ENCODE data around the gene SAAL1. TPM values are rescaled to one million over a fixed set of nuclear protein-coding genes. Genes with fewer than 3 reads are reported as not detected.

The SAAL1 gene
- polyA plus RNA-seq, 1 of the 3 experiments (the other 2 are of a cell fraction) = 19.6 TPM

DNA sequence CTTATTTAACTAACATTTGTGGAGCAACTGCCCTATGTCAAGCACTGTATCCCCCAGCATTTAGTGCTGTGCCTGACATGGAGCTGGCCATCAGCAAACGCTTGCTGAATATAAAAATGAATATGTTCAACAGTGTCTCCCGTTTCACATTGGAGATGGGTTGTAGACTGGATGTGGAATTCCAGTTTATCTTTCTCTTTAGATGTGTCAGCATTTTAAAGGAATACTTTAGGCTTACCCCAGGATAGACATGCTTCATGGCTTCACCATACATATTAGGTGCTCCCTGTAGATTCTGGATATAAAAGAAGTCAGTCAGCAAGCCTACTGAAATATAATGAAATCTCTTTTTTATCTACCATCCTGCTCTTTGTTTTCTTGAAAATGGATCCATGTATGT lies 38.5 kb downstream of the SAAL1 start:
- no peak for DNase-seq
- Histone ChIP-seq H3K4me3 (ENCODE audit: low read depth in 2 of 2, low read length in 1 of 2) (no peak overlapping the region), H3K9me3 (no peaks in the 10 kb centered on the region), H3K4me1 (ENCODE audit: control insufficient read depth in 1 of 2, insufficient read depth in 2 of 2, low read depth in 1 of 2, low read length in 1 of 2) (no peaks in the 10 kb centered on the region), H3K27me3 (ENCODE audit: insufficient read depth) (no peaks in the 10 kb centered on the region), H3K27ac (ENCODE audit: low read depth in 2 of 2, low read length in 1 of 2) (no peak overlapping the region), H3F3A (replicated peaks; ENCODE audit: insufficient read depth) (no peaks in the 10 kb centered on the region), H3K9me2 (no peaks in the 10 kb centered on the region), H3K79me2 (ENCODE audit: insufficient read depth) (no peaks in the 10 kb centered on the region), H2AFZ (ENCODE audit: low read depth) (no peak overlapping the region), H4K20me1 (ENCODE audit: insufficient read depth) (no peaks in the 10 kb centered on the region), H3K4me2 (no peak overlapping the region), H3K36me3 (replicated peaks in 1 of 2; ENCODE audit: control insufficient read depth in 1 of 2, insufficient read depth in 2 of 2, low read length in 1 of 2) (no peaks in the 10 kb centered on the region), H3K9ac (no peak overlapping the region)
- TF ChIP-seq CHD2 (IDR thresholded peaks at IDR 0.05; ENCODE audit: low read length, partially characterized antibody) = no peak
- TF ChIP-seq FOSL2 (IDR thresholded peaks at IDR 0.05; ENCODE audit: borderline replicate concordance, low read depth) = no peak
- no peak for TF ChIP-seq YY1 (IDR thresholded peaks at IDR 0.05; ENCODE audit: low read depth)
- no peak for TF ChIP-seq FOXJ3 (CRISPR knock-in tag; IDR thresholded peaks at IDR 0.05)
- no peak for TF ChIP-seq MXI1 (IDR thresholded peaks at IDR 0.05; ENCODE audit: low read depth, low read length)
- TF ChIP-seq FOXM1 (IDR thresholded peaks at IDR 0.05; ENCODE audit: low read depth) = no peak
- WGBS (ENCODE audit: low lambda C conversion rate) = 74% methylated on average over 2 of the region's 2 CpGs
- POLR2A ChIA-PET = no interaction called here
- CTCF ChIA-PET = interaction anchor here (1.0 kb wide), 2 partner anchors 21 to 39 kb away, joined by 3 read pairs; partner anchors contain the start of gene TPH1

DNA sequence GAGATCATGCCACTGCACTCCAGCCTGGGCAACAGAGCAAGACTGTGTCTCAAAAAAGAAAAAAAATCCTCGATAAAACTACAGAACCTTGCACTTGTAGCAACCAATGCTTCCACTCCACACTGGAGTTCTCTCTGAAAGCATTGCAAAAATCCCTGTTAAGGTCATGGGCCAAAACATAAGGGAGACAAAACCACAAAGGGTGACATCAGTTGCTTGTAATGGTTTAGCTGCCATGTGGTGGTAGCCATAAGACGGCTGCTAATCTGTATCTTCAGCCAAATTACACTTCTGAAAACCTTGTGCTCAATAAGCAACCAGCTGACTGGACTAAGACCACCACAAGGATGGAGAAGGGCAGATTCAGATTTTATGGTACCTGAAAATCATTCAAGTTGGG lies 39.3 kb downstream of the SAAL1 start:
- ChIA-PET CTCF (no interaction called here), POLR2A (no interaction called here)
- Histone ChIP-seq H3K36me3 (replicated peaks in 1 of 2; ENCODE audit: control insufficient read depth in 1 of 2, insufficient read depth in 2 of 2, low read length in 1 of 2) (no peaks in the 10 kb centered on the region), H3K27me3 (ENCODE audit: insufficient read depth) (no peaks in the 10 kb centered on the region), H3K9me3 (no peaks in the 10 kb centered on the region), H4K20me1 (ENCODE audit: insufficient read depth) (no peaks in the 10 kb centered on the region), H3K9ac (no peak overlapping the region), H3K4me2 (no peak overlapping the region), H3K4me1 (ENCODE audit: control insufficient read depth in 1 of 2, insufficient read depth in 2 of 2, low read depth in 1 of 2, low read length in 1 of 2) (no peaks in the 10 kb centered on the region), H2AFZ (ENCODE audit: low read depth) (no peak overlapping the region), H3F3A (replicated peaks; ENCODE audit: insufficient read depth) (no peaks in the 10 kb centered on the region), H3K79me2 (ENCODE audit: insufficient read depth) (no peaks in the 10 kb centered on the region), H3K27ac (ENCODE audit: low read depth in 2 of 2, low read length in 1 of 2) (no peak overlapping the region), H3K4me3 (ENCODE audit: low read depth in 2 of 2, low read length in 1 of 2) (no peak overlapping the region), H3K9me2 (no peaks in the 10 kb centered on the region)
- no peak for DNase-seq
- WGBS (ENCODE audit: low lambda C conversion rate) = 71% methylated on average over 2 of the region's 2 CpGs
- TF ChIP-seq FOXJ3 (CRISPR knock-in tag; IDR thresholded peaks at IDR 0.05) (no peak), TCF12 (IDR thresholded peaks at IDR 0.05) (no peak), EP300 (IDR thresholded peaks at IDR 0.05; ENCODE audit: borderline replicate concordance in 1 of 2, low read depth in 1 of 2, low read length in 1 of 2) (no peak), RFX5 (IDR thresholded peaks at IDR 0.05; ENCODE audit: low read length) (no peak), MXI1 (IDR thresholded peaks at IDR 0.05; ENCODE audit: low read depth, low read length) (no peak), GABPA (IDR thresholded peaks at IDR 0.05; ENCODE audit: low read depth) (no peak), FOSL2 (IDR thresholded peaks at IDR 0.05; ENCODE audit: borderline replicate concordance, low read depth) (no peak), ELF1 (IDR thresholded peaks at IDR 0.05) (no peak), RXRA (IDR thresholded peaks at IDR 0.05; ENCODE audit: borderline replicate concordance, low read depth) (no peak), TAF1 (IDR thresholded peaks at IDR 0.05; ENCODE audit: borderline replicate concordance, low read depth, low read length) (no peak), NFIC (IDR thresholded peaks at IDR 0.05; ENCODE audit: borderline replicate concordance) (no peak), RCOR1 (IDR thresholded peaks at IDR 0.05; ENCODE audit: low read length) (no peak), POLR2AphosphoS5 (IDR thresholded peaks at IDR 0.05; ENCODE audit: low read depth, low read length) (no peak)
- TF ChIP-seq, protein P1, sequence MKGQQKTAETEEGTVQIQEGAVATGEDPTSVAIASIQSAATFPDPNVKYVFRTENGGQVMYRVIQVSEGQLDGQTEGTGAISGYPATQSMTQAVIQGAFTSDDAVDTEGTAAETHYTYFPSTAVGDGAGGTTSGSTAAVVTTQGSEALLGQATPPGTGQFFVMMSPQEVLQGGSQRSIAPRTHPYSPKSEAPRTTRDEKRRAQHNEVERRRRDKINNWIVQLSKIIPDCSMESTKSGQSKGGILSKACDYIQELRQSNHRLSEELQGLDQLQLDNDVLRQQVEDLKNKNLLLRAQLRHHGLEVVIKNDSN (IDR thresholded peaks at IDR 0.05; ENCODE audit: borderline replicate concordance, low read depth) = no peak
- TF ChIP-seq, protein P2, sequence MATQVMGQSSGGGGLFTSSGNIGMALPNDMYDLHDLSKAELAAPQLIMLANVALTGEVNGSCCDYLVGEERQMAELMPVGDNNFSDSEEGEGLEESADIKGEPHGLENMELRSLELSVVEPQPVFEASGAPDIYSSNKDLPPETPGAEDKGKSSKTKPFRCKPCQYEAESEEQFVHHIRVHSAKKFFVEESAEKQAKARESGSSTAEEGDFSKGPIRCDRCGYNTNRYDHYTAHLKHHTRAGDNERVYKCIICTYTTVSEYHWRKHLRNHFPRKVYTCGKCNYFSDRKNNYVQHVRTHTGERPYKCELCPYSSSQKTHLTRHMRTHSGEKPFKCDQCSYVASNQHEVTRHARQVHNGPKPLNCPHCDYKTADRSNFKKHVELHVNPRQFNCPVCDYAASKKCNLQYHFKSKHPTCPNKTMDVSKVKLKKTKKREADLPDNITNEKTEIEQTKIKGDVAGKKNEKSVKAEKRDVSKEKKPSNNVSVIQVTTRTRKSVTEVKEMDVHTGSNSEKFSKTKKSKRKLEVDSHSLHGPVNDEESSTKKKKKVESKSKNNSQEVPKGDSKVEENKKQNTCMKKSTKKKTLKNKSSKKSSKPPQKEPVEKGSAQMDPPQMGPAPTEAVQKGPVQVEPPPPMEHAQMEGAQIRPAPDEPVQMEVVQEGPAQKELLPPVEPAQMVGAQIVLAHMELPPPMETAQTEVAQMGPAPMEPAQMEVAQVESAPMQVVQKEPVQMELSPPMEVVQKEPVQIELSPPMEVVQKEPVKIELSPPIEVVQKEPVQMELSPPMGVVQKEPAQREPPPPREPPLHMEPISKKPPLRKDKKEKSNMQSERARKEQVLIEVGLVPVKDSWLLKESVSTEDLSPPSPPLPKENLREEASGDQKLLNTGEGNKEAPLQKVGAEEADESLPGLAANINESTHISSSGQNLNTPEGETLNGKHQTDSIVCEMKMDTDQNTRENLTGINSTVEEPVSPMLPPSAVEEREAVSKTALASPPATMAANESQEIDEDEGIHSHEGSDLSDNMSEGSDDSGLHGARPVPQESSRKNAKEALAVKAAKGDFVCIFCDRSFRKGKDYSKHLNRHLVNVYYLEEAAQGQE (IDR thresholded peaks at IDR 0.05; ENCODE audit: low read depth, low read length) = no peak
- TF ChIP-seq, protein P3, sequence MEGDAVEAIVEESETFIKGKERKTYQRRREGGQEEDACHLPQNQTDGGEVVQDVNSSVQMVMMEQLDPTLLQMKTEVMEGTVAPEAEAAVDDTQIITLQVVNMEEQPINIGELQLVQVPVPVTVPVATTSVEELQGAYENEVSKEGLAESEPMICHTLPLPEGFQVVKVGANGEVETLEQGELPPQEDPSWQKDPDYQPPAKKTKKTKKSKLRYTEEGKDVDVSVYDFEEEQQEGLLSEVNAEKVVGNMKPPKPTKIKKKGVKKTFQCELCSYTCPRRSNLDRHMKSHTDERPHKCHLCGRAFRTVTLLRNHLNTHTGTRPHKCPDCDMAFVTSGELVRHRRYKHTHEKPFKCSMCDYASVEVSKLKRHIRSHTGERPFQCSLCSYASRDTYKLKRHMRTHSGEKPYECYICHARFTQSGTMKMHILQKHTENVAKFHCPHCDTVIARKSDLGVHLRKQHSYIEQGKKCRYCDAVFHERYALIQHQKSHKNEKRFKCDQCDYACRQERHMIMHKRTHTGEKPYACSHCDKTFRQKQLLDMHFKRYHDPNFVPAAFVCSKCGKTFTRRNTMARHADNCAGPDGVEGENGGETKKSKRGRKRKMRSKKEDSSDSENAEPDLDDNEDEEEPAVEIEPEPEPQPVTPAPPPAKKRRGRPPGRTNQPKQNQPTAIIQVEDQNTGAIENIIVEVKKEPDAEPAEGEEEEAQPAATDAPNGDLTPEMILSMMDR (IDR thresholded peaks at IDR 0.05) = no peak
- TF ChIP-seq, protein P4, sequence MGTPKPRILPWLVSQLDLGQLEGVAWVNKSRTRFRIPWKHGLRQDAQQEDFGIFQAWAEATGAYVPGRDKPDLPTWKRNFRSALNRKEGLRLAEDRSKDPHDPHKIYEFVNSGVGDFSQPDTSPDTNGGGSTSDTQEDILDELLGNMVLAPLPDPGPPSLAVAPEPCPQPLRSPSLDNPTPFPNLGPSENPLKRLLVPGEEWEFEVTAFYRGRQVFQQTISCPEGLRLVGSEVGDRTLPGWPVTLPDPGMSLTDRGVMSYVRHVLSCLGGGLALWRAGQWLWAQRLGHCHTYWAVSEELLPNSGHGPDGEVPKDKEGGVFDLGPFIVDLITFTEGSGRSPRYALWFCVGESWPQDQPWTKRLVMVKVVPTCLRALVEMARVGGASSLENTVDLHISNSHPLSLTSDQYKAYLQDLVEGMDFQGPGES (IDR thresholded peaks at IDR 0.05; ENCODE audit: low read depth, low read length) = no peak
- TF ChIP-seq, protein P5, sequence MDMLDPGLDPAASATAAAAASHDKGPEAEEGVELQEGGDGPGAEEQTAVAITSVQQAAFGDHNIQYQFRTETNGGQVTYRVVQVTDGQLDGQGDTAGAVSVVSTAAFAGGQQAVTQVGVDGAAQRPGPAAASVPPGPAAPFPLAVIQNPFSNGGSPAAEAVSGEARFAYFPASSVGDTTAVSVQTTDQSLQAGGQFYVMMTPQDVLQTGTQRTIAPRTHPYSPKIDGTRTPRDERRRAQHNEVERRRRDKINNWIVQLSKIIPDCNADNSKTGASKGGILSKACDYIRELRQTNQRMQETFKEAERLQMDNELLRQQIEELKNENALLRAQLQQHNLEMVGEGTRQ (IDR thresholded peaks at IDR 0.05; ENCODE audit: borderline replicate concordance, low read depth, low read length) = no peak

Data from SK-N-SH (cell line).